ENCODE results near the gene IWS1. TPM values are rescaled to one million over a fixed set of nuclear protein-coding genes. Genes with fewer than 3 reads are reported as not detected.

Gene IWS1
- total RNA-seq, 1 donor from 2014 or later: 40.8 TPM

DNA sequence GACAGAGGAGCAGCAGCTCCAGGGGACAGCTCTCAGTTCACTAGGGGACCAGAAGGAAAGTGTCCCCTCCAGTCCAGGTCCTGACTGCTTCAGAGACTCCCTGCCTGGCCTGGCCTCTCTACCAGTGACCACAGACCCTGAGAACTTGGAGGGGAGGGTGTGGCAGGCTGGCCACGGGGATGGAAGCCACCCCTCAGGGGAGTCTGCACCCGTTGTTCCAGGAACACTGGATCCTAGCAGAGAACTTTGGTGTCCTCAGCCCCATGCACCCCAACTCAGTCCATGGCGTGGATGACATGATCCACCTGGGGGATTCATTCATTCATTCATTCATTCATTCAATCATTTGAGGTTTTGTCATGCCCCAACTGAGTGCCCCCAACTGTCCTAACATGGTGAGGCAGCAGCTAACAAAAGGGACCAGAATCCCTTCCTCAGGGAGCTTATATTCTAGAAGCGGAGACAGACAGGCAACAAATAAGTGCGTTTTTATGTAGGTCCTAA, 41.1 kb upstream of the IWS1 start:
- peaks cover 4% of the 10 kb centered on the region for H3K27me3 ChIP-seq (ENCODE audit: control insufficient read depth, insufficient read depth, low read length)
- no peaks in the 10 kb centered on the region for H3K36me3 ChIP-seq (ENCODE audit: control insufficient read depth, insufficient read depth, low read length)
- DNase-seq (ENCODE audit: low read depth) (no peak), FAIRE-seq (no peak)
- H3K4me3 ChIP-seq (ENCODE audit: low read depth, low read length): no peak overlapping the region
- TF ChIP-seq, protein P1, sequence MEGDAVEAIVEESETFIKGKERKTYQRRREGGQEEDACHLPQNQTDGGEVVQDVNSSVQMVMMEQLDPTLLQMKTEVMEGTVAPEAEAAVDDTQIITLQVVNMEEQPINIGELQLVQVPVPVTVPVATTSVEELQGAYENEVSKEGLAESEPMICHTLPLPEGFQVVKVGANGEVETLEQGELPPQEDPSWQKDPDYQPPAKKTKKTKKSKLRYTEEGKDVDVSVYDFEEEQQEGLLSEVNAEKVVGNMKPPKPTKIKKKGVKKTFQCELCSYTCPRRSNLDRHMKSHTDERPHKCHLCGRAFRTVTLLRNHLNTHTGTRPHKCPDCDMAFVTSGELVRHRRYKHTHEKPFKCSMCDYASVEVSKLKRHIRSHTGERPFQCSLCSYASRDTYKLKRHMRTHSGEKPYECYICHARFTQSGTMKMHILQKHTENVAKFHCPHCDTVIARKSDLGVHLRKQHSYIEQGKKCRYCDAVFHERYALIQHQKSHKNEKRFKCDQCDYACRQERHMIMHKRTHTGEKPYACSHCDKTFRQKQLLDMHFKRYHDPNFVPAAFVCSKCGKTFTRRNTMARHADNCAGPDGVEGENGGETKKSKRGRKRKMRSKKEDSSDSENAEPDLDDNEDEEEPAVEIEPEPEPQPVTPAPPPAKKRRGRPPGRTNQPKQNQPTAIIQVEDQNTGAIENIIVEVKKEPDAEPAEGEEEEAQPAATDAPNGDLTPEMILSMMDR (IDR thresholded peaks at IDR 0.05; ENCODE audit: insufficient read depth, low read length, severe bottlenecking): no peak

- no peak for DNase-seq (ENCODE audit: low read depth)
- no peak for FAIRE-seq
- TF ChIP-seq, protein P1 (IDR thresholded peaks at IDR 0.05; ENCODE audit: insufficient read depth, low read length, severe bottlenecking): no peak
- no peaks in the 10 kb centered on the region for H3K36me3 ChIP-seq (ENCODE audit: control insufficient read depth, insufficient read depth, low read length)
- peaks cover 4% of the 10 kb centered on the region for H3K27me3 ChIP-seq (ENCODE audit: control insufficient read depth, insufficient read depth, low read length)
- H3K4me3 ChIP-seq (ENCODE audit: low read depth, low read length): no peak overlapping the region
These were observed 40.3 kb upstream of the IWS1 start for GRCh38 chr2:127566576-127566975.

DNA sequence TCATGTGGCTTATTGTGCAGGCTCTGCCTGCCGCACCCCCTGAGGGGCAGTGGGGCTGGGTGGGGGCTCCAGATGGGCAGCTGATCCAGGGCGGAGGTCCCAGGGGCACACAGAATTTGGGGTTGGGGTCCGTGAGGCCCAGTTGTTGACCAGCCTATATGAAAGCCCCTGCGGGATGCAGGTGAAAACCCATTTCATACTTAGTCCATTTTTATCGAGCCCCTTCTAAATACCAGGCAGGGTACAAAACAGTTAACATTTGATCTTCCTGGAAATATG, 39.8 kb upstream of the IWS1 start:
- TF ChIP-seq, protein P1 (IDR thresholded peaks at IDR 0.05; ENCODE audit: insufficient read depth, low read length, severe bottlenecking): no peak
- DNase-seq (ENCODE audit: low read depth) (no peak), FAIRE-seq (no peak)
- Histone ChIP-seq H3K27me3 (ENCODE audit: control insufficient read depth, insufficient read depth, low read length) (peaks cover 4% of the 10 kb centered on the region), H3K4me3 (ENCODE audit: low read depth, low read length) (no peak overlapping the region), H3K36me3 (ENCODE audit: control insufficient read depth, insufficient read depth, low read length) (no peaks in the 10 kb centered on the region)

DNA sequence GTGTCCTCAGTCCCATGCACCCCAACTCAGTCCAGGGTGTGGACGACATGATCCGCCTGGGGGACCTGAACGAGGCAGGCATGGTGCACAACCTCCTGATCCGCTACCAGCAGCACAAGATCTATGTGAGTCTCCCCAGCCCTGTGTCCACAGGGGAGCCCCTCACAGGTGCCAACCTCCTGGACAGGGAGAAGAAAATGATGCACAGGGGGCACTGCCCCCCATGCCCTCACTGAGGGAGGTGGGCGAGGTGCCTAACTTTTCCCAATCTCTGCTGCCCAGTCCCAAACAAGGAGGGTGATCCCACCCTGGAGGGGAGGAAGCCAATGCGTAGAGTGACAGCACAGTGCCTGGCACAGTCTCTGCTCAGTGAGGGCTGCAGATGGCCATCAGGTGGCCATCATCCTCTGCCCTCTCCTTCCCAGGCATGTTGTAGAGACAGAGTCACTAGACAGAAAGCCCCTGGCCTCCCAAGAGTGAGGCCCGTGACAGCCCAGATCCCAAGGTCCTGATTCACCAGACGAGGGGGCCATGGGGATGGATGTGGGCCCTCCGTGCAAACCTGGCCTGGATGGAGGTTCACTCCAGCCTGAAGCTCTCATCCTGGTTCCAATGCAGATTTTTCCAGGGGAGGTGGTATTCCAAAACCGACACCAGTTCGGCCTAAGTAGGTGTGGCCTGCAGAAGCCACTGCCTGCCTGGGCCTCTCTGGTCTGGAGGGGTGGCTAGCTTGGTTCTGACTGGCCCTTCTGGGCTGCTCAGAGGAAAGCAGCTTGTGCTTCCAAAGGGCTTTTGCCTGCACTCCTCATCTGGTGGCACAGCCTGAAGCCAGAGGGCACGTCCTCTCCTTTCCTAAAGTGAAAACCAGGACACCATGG, 39.2 kb upstream of the IWS1 start:
- Histone ChIP-seq H3K4me3 (ENCODE audit: low read depth, low read length) (no peak overlapping the region), H3K36me3 (ENCODE audit: control insufficient read depth, insufficient read depth, low read length) (no peaks in the 10 kb centered on the region), H3K27me3 (ENCODE audit: control insufficient read depth, insufficient read depth, low read length) (peaks cover 4% of the 10 kb centered on the region)
- TF ChIP-seq, protein P1 (IDR thresholded peaks at IDR 0.05; ENCODE audit: insufficient read depth, low read length, severe bottlenecking): no peak
- no peak for DNase-seq (ENCODE audit: low read depth)
- no peak for FAIRE-seq

DNA sequence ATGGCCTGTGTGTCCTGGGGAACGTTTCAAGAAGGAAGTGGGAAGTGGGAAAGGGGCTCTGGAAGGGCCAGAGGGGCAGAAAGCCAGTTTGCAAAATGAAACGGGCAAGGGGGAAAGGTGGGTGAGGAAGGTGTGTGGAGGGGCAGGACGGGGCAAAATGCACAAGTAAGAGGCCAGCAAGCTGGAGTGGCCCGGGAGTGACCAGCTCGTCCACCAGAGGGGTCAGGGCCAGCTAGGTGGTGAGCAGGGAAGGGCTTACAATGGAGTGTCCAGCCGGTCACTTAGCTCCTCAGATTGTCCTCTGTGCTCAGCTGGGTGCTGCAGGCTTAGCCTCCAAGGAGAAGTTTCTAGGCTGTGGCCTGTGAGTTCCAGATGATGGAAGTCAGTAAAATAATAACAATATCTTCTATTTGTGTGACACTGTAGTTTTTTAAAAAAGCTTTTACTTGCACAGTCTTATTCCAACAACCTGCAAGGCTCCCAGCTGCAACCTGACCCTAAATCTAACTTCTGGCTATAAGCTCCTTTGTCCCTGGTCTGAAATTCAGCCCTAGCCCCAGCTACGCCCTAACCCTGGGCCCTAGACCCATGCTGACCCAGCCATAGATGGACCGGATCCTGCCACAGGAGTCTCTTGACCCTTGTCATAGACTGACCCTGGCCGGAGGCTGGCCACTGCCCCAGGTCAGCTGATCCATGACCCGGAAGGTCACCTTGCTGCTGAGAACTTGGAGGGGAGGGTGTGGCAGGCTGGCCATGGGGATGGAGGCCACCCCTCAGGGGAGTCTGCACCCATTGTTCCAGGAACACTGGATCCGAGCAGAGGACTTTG, 38.4 kb upstream of the IWS1 start:
- no peak for DNase-seq (ENCODE audit: low read depth)
- Histone ChIP-seq H3K36me3 (ENCODE audit: control insufficient read depth, insufficient read depth, low read length) (no peaks in the 10 kb centered on the region), H3K4me3 (ENCODE audit: low read depth, low read length) (no peak overlapping the region), H3K27me3 (ENCODE audit: control insufficient read depth, insufficient read depth, low read length) (peaks cover 4% of the 10 kb centered on the region)
- no peak for FAIRE-seq
- TF ChIP-seq, protein P1 (IDR thresholded peaks at IDR 0.05; ENCODE audit: insufficient read depth, low read length, severe bottlenecking): no peak

Data from bronchial epithelial cell (primary cell).